Progenitor cell of endocrine pancreas (in vitro differentiated cells): Measurements from ENCODE around the gene PAPPA2. TPM values are rescaled to one million over a fixed set of nuclear protein-coding genes. Genes with fewer than 3 reads are reported as not detected.
"Not testable (repeated sequence)": the region's sequence is repeated elsewhere in the genome, so short reads cannot be mapped to it uniquely, and the experiment has no call there.

ENCODE experiments used
- DNase-seq: peaks from one replicate; pipeline ENCODE4 v3.0.0; 2021; ENCODE audit warnings: low spot score; ENCODE audit not compliant: unreplicated experiment
- H3K27ac Mint-ChIP-seq: 2 replicates; pipeline ENCODE4 v1.8.0; 2021; ENCODE audit warnings: mild to moderate bottlenecking, moderate library complexity, mixed read lengths
- H3K27me3 Mint-ChIP-seq: 2 replicates; pipeline ENCODE4 v1.8.0; 2021; ENCODE audit warnings: mixed read lengths
- H3K36me3 Mint-ChIP-seq: 2 replicates; pipeline ENCODE4 v1.8.0; 2022; ENCODE audit warnings: mixed read lengths; ENCODE audit not compliant: insufficient read depth
- H3K4me1 Mint-ChIP-seq: 2 replicates; pipeline ENCODE4 v1.8.0; 2021; ENCODE audit warnings: low read depth, mixed read lengths
- H3K4me3 Mint-ChIP-seq: 2 replicates; pipeline ENCODE4 v1.8.0; 2021; ENCODE audit warnings: low read depth, mild to moderate bottlenecking, moderate library complexity, mixed read lengths
- H3K9me3 Mint-ChIP-seq: 2 replicates; pipeline ENCODE4 v1.8.0; 2021; ENCODE audit warnings: low read depth, mixed read lengths
- CTCF ChIP-seq: fragments of 200-600 bp; sonication (generic); IDR thresholded peaks from one replicate; pipeline ENCODE4 v1.5.0; 2021; ENCODE audit warnings: antibody characterized with exemption, mild to moderate bottlenecking; ENCODE audit not compliant: unreplicated experiment
- total RNA-seq: library from RNA; stranded (reverse); gene quantifications from 2 replicates; pipeline ENCODE4 v1.2.1, GENCODE V29; 2021

PAPPA2 gene
- total RNA-seq, 1 donor from 2014 or later = 4.1 TPM

GRCh38 chr1:176742322-176742721, 279.3 kb downstream of the PAPPA2 start:
- Mint-ChIP-seq H3K27me3 (no peaks in the 10 kb centered on the region), H3K27ac (no peak overlapping the region), H3K4me1 (peaks cover 11% of the 10 kb centered on the region)

GRCh38 chr1:176744142-176744541, 281.2 kb downstream of the PAPPA2 start:
- H3K27ac Mint-ChIP-seq = no peak overlapping the region
- no peak for TF ChIP-seq CTCF
- no peak overlapping the region for H3K4me3 Mint-ChIP-seq
- no peaks in the 10 kb centered on the region for H3K27me3 Mint-ChIP-seq
- H3K4me1 Mint-ChIP-seq = peaks cover 11% of the 10 kb centered on the region
- peaks cover 3% of the 10 kb centered on the region for H3K36me3 Mint-ChIP-seq
- H3K9me3 Mint-ChIP-seq = peaks cover 6% of the 10 kb centered on the region
- no peak for DNase-seq

More at GRCh38 chr1:176742322-176742721, 279.3 kb downstream of the PAPPA2 start:
- no peak for TF ChIP-seq CTCF
- DNase-seq = no peak
- peaks cover 6% of the 10 kb centered on the region for H3K9me3 Mint-ChIP-seq
- peaks cover 3% of the 10 kb centered on the region for H3K36me3 Mint-ChIP-seq
- no peak overlapping the region for H3K4me3 Mint-ChIP-seq

- no peak overlapping the region for H3K27ac Mint-ChIP-seq
These were observed 283.0 kb downstream of the PAPPA2 start for GRCh38 chr1:176745945-176746344.

GRCh38 chr1:176752505-176752904, 289.5 kb downstream of the PAPPA2 start:
- Mint-ChIP-seq H3K27ac (no peak overlapping the region), H3K9me3 (peaks cover 4% of the 10 kb centered on the region)

More at GRCh38 chr1:176745945-176746344, 283.0 kb downstream of the PAPPA2 start:
- peaks cover 11% of the 10 kb centered on the region for H3K4me1 Mint-ChIP-seq
- DNase-seq = no peak
- H3K4me3 Mint-ChIP-seq = no peak overlapping the region
- peaks cover 10% of the 10 kb centered on the region for H3K9me3 Mint-ChIP-seq
- H3K36me3 Mint-ChIP-seq = peaks cover 3% of the 10 kb centered on the region
- TF ChIP-seq CTCF = no peak
- H3K27me3 Mint-ChIP-seq = no peaks in the 10 kb centered on the region

GRCh38 chr1:176754676-176755075, 291.7 kb downstream of the PAPPA2 start:
- Mint-ChIP-seq H3K27me3 (no peaks in the 10 kb centered on the region), H3K27ac (no peak overlapping the region), H3K4me3 (no peak overlapping the region), H3K4me1 (no peaks in the 10 kb centered on the region), H3K36me3 (no peaks in the 10 kb centered on the region), H3K9me3 (no peaks in the 10 kb centered on the region)
- TF ChIP-seq CTCF = no peak
- DNase-seq = no peak

More at GRCh38 chr1:176752505-176752904, 289.5 kb downstream of the PAPPA2 start:
- no peaks in the 10 kb centered on the region for H3K4me1 Mint-ChIP-seq
- H3K4me3 Mint-ChIP-seq = no peak overlapping the region
- no peaks in the 10 kb centered on the region for H3K36me3 Mint-ChIP-seq
- H3K27me3 Mint-ChIP-seq = no peaks in the 10 kb centered on the region
- no peak for TF ChIP-seq CTCF
- DNase-seq = no peak

GRCh38 chr1:176756817-176757216, 293.8 kb downstream of the PAPPA2 start:
- H3K36me3 Mint-ChIP-seq, H3K9me3 Mint-ChIP-seq, H3K4me3 Mint-ChIP-seq, H3K27ac Mint-ChIP-seq, DNase-seq, H3K27me3 Mint-ChIP-seq, H3K4me1 Mint-ChIP-seq: not testable (repeated sequence)
